Trophoblast cell (in vitro differentiated cells and primary cell): ENCODE measurements around the gene DNAAF8.
A peak's percentile ranks its signal among the peaks of the same experiment; 100 is the strongest.

ENCODE experiments used
- DNase-seq, 2 donors: peaks; one replicate each; pipeline ENCODE4 v3.0.0-alpha.2; 2016
- H2AFZ ChIP-seq: 2 replicates; pipeline ENCODE4 v1.6.1; 2013; ENCODE audit warnings: low read length, moderate library complexity, mild to moderate bottlenecking; ENCODE audit not compliant: insufficient read depth, poor library complexity
- H2AK5ac ChIP-seq: 2 replicates; pipeline ENCODE4 v1.6.1; 2013; ENCODE audit warnings: mild to moderate bottlenecking, low read length
- H2BK120ac ChIP-seq: 2 replicates; pipeline ENCODE4 v1.6.1; 2013; ENCODE audit warnings: low read length, mild to moderate bottlenecking, moderate library complexity; ENCODE audit not compliant: insufficient read depth, poor library complexity
- H2BK12ac ChIP-seq: 2 replicates; pipeline ENCODE4 v1.6.1; 2013; ENCODE audit warnings: mild to moderate bottlenecking, low read length, moderate library complexity
- H2BK5ac ChIP-seq: 2 replicates; pipeline ENCODE4 v1.6.1; 2013; ENCODE audit warnings: low read length, low read depth, moderate library complexity, mild to moderate bottlenecking; ENCODE audit not compliant: poor library complexity
- H3K14ac ChIP-seq: 2 replicates; pipeline ENCODE4 v1.6.1; 2013; ENCODE audit warnings: mild to moderate bottlenecking, low read length
- H3K18ac ChIP-seq: 2 replicates; pipeline ENCODE4 v1.6.1; 2013; ENCODE audit warnings: mild to moderate bottlenecking, low read length
- H3K23ac ChIP-seq: 2 replicates; pipeline ENCODE4 v1.6.1; 2013; ENCODE audit warnings: low read length
- H3K27ac ChIP-seq: 2 replicates; pipeline ENCODE4 v1.5.1; 2013; ENCODE audit warnings: low read depth, mild to moderate bottlenecking, inconsistent platforms, low read length, moderate library complexity
- H3K27me3 ChIP-seq: 2 replicates; pipeline ENCODE4 v1.6.1; 2013; ENCODE audit warnings: inconsistent platforms, mild to moderate bottlenecking, low read length, moderate library complexity; ENCODE audit not compliant: insufficient read depth
- H3K36me3 ChIP-seq, 2 experiments: 1 replicate in 1 of 2; 2 replicates in 1 of 2; pipeline ENCODE4 v1.6.1; 2013; ENCODE audit warnings: low read length in 2 of 2, mild to moderate bottlenecking in 2 of 2, moderate library complexity in 1 of 2; ENCODE audit not compliant: insufficient read depth in 2 of 2, control insufficient read depth in 1 of 2
- H3K4ac ChIP-seq: 2 replicates; pipeline ENCODE4 v1.6.1; 2013; ENCODE audit warnings: low read depth, mild to moderate bottlenecking, low read length, moderate library complexity
- H3K4me1 ChIP-seq, 2 experiments: 1 replicate in 1 of 2; 2 replicates in 1 of 2; pipeline ENCODE4 v1.6.1; 2013; ENCODE audit warnings: low read length in 2 of 2, mild to moderate bottlenecking in 2 of 2, moderate library complexity in 1 of 2; ENCODE audit not compliant: insufficient read depth in 2 of 2, control insufficient read depth in 1 of 2
- H3K4me2 ChIP-seq: 2 replicates; pipeline ENCODE4 v1.6.1; 2013; ENCODE audit warnings: inconsistent platforms, mild to moderate bottlenecking, low read length, moderate library complexity
- H3K4me3 ChIP-seq: 2 replicates; pipeline ENCODE4 v1.5.1; 2013; ENCODE audit warnings: mild to moderate bottlenecking, low read depth, low read length, inconsistent platforms
- H3K79me1 ChIP-seq: one replicate; pipeline ENCODE4 v1.6.1; 2013; ENCODE audit warnings: low read length
- H3K79me2 ChIP-seq: 2 replicates; pipeline ENCODE4 v1.6.1; 2013; ENCODE audit warnings: low read length, mild to moderate bottlenecking; ENCODE audit not compliant: control insufficient read depth, insufficient read depth, poor library complexity
- H3K9ac ChIP-seq: 2 replicates; pipeline ENCODE4 v1.6.1; 2013; ENCODE audit warnings: mild to moderate bottlenecking, low read length
- H3K9me3 ChIP-seq: 2 replicates; pipeline ENCODE4 v1.6.1; 2013; ENCODE audit warnings: low read depth, mild to moderate bottlenecking, control low read depth, inconsistent platforms, low read length; ENCODE audit not compliant: insufficient read depth
- H4K12ac ChIP-seq: 2 replicates; pipeline ENCODE4 v1.6.1; 2013; ENCODE audit warnings: low read depth, mild to moderate bottlenecking, low read length, moderate library complexity
- H4K8ac ChIP-seq: 2 replicates; pipeline ENCODE4 v1.6.1; 2013; ENCODE audit warnings: low read depth, mild to moderate bottlenecking, low read length, moderate library complexity
- H4K91ac ChIP-seq: one replicate; pipeline ENCODE4 v1.6.1; 2013; ENCODE audit warnings: low read depth, mild to moderate bottlenecking, low read length, moderate library complexity
- WGBS: extraction: QIAGEN DNeasy Blood & Tissue Kit; methylation state at CpG from one replicate; pipeline ENCODE4 v1.1.7; 2013; ENCODE audit warnings: missing lambda C conversion rate; ENCODE audit not compliant: insufficient read length, insufficient coverage; ENCODE audit errors: extremely low coverage; 5-methylcytosine and 5-hydroxymethylcytosine counted together

The DNAAF8 gene

DNA sequence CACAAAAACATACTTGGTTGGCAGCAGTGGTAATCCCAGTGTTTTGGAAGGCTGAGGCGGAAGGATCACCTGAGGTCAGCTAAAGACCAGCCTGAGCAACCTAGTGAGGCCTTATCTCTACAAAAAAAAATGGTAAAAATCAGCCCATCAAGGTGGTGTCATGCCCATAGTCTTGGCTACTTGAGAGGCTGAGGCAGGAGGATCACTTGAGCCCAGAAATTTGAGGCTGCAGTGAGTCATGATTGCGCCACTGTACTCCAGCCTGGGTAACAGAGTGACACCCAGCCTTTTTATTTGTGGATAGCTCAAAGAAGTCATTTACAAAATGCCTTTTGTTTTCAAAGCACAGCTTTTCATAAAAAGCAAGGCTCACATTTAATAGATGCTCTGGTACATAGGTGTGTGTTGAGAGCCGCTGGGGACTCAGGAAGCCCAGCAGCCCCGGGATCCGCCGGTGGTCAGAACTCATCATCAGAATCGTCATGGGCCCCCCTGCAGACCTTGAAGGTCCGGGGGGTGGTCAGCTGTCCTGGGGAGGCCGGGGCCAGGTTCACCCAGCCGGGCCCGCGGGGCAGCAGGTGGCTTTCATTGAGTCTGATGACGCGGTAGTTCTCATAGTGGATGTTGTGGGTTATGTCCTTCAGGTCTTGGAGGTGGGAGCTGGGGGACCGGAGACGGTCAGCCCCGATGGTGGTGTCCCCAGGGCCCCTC, 43.2 kb downstream of the DNAAF8 start:
- no peak overlapping the region for H3K14ac ChIP-seq
- no peaks in the 10 kb centered on the region for H3K27me3 ChIP-seq
- no peaks in the 10 kb centered on the region for H3K79me1 ChIP-seq
- no peak overlapping the region for H2AK5ac ChIP-seq
- no peak overlapping the region for H3K9ac ChIP-seq
- no peak overlapping the region for H3K27ac ChIP-seq
- H2BK5ac ChIP-seq: no peak overlapping the region
- H3K36me3 ChIP-seq: no peaks in the 10 kb centered on the region
- no peak overlapping the region for H2BK12ac ChIP-seq
- H3K18ac ChIP-seq: no peak overlapping the region
- H3K4me1 ChIP-seq: peaks cover 0 to 2% of the 10 kb centered on the region in 2 experiments
- no peak overlapping the region for H4K12ac ChIP-seq
- H3K23ac ChIP-seq: no peak overlapping the region
- H3K79me2 ChIP-seq: no peaks in the 10 kb centered on the region
- no CpG with 5 or more reads among the region's 17 CpGs for WGBS
- no peak overlapping the region for H3K4me2 ChIP-seq
- no peak overlapping the region for H3K4ac ChIP-seq
- H2BK120ac ChIP-seq: no peak overlapping the region
- no peak overlapping the region for H3K4me3 ChIP-seq
- no peak overlapping the region for H2AFZ ChIP-seq
- no peak overlapping the region for H4K8ac ChIP-seq
- peaks cover 3% of the 10 kb centered on the region for H3K9me3 ChIP-seq
- no peak overlapping the region for H4K91ac ChIP-seq
- DNase-seq: peak; percentile 59 to 73

DNA sequence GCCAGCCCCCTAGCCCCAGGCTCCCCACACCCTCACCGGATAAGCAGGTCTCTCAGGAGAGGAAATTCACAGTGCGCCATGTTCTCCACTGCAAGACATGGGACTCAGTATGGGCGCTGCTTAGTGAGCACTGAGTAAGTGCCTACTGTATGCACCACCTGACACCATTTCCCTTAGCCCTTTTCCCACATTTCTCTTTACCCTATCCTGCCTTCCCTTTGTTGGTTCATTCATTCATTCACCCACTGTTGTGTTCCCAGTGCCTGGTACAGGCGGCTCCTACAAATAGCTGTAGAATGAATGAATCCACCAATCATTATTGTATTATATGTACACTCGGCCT, 43.7 kb downstream of the DNAAF8 start:
- Histone ChIP-seq H3K4me3 (no peak overlapping the region), H2BK12ac (no peak overlapping the region), H3K9ac (no peak overlapping the region), H4K12ac (no peak overlapping the region), H2BK120ac (no peak overlapping the region), H3K79me1 (no peaks in the 10 kb centered on the region), H2AK5ac (no peak overlapping the region), H3K27ac (no peak overlapping the region), H3K14ac (no peak overlapping the region), H3K18ac (no peak overlapping the region), H3K4ac (no peak overlapping the region), H4K8ac (no peak overlapping the region), H3K79me2 (no peaks in the 10 kb centered on the region), H3K9me3 (peaks cover 3% of the 10 kb centered on the region), H2AFZ (no peak overlapping the region), H2BK5ac (no peak overlapping the region), H3K23ac (no peak overlapping the region), H4K91ac (no peak overlapping the region), H3K4me1 (peaks cover 0 to 2% of the 10 kb centered on the region in 2 experiments), H3K4me2 (no peak overlapping the region), H3K27me3 (no peaks in the 10 kb centered on the region), H3K36me3 (no peaks in the 10 kb centered on the region)
- WGBS: no CpG with 5 or more reads among the region's 5 CpGs
- no peak for DNase-seq

DNA sequence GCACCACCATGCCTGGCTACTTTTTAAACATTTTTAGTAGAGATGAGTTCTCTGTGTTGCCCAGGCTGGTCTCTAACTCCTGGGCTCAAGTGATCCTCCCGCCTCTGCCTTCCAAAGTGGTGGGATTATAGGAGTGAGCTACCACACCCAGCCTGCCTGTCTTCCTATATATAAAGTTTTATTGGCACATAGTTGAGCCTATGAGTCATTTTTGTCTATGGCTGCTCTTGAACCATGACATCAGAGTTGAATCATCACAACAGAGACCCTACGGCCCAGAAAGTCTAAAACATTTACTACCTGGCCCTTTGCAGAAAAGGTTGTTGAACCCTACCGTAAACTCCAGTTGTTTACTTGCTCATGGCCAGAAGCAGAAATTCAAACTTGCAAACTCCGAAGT, 45.9 kb downstream of the DNAAF8 start:
- Histone ChIP-seq H3K27me3 (no peaks in the 10 kb centered on the region), H3K4ac (no peak overlapping the region), H3K4me3 (no peak overlapping the region), H3K79me2 (no peaks in the 10 kb centered on the region), H2AK5ac (no peak overlapping the region), H4K12ac (no peak overlapping the region), H3K36me3 (no peaks in the 10 kb centered on the region), H2BK12ac (no peak overlapping the region), H4K91ac (no peak overlapping the region), H4K8ac (no peak overlapping the region), H3K4me1 (peaks cover 0 to 2% of the 10 kb centered on the region in 2 experiments), H3K14ac (no peak overlapping the region), H3K23ac (no peak overlapping the region), H3K9me3 (peaks cover 7% of the 10 kb centered on the region), H3K9ac (no peak overlapping the region), H3K18ac (no peak overlapping the region), H2BK5ac (no peak overlapping the region), H3K4me2 (no peak overlapping the region), H3K27ac (no peak overlapping the region), H2AFZ (no peak overlapping the region), H2BK120ac (no peak overlapping the region), H3K79me1 (no peaks in the 10 kb centered on the region)
- no peak for DNase-seq
- no CpG with 5 or more reads among the region's 4 CpGs for whole genome bisulfite sequencing

DNA sequence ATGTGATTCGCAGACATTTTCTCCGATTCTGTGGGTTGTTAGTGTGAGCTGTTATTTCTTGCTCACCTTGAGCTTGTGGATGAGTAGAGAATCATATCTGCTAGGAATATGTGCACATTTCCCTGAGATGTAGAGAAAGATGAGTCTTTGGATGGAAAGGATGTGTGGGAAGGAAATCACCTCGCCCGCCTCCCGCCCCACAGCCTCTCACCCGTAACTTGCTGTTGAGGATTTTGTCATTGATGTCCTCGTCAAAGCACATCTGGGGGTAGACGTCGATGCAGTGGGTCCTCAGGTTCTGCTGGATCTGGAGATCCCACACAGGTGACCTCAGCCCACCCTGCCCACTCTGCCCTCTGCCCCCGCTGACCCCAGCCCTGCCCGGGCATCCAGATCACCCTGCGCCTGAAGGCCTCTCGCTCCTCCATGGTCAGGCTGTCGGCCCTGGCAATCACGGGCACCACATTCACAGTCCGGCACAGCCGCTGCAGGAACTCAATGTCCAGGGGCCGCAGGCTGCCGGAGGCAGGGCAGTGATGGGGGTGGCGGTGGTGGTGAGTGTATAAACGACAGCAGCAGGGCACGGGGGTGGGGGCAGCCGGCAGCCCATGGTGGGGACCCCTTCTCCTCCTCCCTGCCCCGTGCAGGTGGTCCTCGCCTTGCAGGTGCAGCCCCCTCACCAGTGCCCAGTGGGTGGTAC, 49.1 kb downstream of the DNAAF8 start:
- H3K14ac ChIP-seq: no peak overlapping the region
- no peak overlapping the region for H3K9ac ChIP-seq
- DNase-seq: no peak
- H3K27ac ChIP-seq: no peak overlapping the region
- H2BK120ac ChIP-seq: no peak overlapping the region
- no peak overlapping the region for H3K4me2 ChIP-seq
- no peak overlapping the region for H3K23ac ChIP-seq
- H3K4me1 ChIP-seq: no peaks in the 10 kb centered on the region
- H4K12ac ChIP-seq: no peak overlapping the region
- no CpG with 5 or more reads among the region's 25 CpGs for WGBS
- no peak overlapping the region for H4K91ac ChIP-seq
- H3K9me3 ChIP-seq: peaks cover 7% of the 10 kb centered on the region
- H3K79me2 ChIP-seq: no peaks in the 10 kb centered on the region
- no peak overlapping the region for H3K4me3 ChIP-seq
- no peak overlapping the region for H2BK12ac ChIP-seq
- no peaks in the 10 kb centered on the region for H3K27me3 ChIP-seq
- H2AFZ ChIP-seq: no peak overlapping the region
- H3K79me1 ChIP-seq: no peaks in the 10 kb centered on the region
- no peak overlapping the region for H4K8ac ChIP-seq
- no peak overlapping the region for H2AK5ac ChIP-seq
- no peak overlapping the region for H3K4ac ChIP-seq
- no peak overlapping the region for H2BK5ac ChIP-seq
- no peak overlapping the region for H3K18ac ChIP-seq
- no peaks in the 10 kb centered on the region for H3K36me3 ChIP-seq
